EH (cell line): ENCODE results near the gene AGPAT2.
A peak's percentile ranks its signal among the peaks of the same experiment; 100 is the strongest.

Source experiments
- DNase-seq: peaks from one replicate; pipeline ENCODE4 v3.0.0-alpha.2; 2015; ENCODE audit warnings: low read depth

The AGPAT2 gene

DNA sequence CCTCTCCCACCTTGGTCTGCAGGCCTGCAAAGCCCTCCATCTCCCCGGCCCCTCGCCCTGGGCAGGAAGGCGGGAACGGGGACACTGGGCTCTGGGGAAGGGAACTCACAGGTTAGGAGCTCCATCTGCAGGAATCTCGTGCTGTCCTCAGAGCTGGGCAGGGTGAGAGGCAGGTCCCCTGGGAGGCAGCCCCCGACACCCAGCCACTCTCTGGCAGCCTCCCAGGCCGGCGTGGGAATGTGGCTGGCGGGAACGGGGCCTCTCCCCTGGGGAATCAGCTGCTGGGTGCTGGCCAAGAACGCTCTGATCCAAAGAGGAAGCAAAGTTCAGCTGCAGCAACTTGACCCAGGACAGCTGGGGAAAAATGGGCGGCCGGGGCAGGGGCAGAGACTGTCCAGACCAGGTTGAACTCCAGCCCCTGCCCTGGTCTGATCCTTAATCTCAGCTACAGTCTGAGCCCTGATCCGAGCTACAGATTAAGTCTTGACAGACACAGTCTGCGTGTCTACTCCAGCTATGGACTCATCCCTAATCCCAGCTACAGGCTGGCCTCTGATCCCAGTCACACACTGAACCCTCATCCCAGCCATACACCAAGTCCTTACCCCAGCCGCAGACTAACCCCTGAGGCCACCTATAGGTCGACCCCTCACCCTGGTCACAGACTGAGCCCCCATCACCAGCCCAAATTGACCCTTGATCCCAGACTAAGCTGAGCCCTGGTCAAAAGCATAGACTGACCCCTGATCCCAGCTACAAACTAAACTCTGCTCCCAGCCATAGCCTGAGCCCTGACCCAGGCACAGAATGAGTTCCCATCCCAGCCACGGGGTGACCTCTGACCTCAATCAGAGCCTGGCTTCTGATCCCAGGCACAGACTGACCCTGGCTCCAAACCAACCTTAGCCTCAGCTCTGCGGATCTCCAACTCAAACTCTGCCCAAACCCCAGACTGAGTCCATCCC is 61.9 kb downstream of the AGPAT2 start:
- peak; percentile 79 for DNase-seq

- no peak for DNase-seq
These were observed 62.9 kb downstream of the AGPAT2 start for GRCh38 chr9:136624184-136624951.

DNA sequence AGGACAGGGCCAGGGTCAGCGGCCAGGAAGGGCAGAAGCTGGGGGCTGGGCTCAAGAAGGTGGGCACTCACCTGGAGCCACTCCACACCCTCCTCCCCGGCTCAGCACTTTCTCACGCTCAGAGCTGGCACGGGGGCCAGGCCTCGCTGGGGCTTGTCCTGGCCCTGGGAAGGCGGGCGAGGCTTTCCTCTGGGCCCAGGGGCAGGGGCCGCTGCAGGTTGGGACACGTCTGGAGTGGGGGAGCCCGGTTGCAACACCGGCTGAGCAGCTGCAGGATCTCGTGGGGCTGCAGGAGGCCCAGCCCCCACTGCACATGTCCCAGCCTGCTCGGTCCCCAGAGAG is 63.4 kb downstream of the AGPAT2 start:
- no peak for DNase-seq
